Measurements from ENCODE around the gene DZIP1. TPM values are rescaled to one million over a fixed set of nuclear protein-coding genes. Genes with fewer than 3 reads are reported as not detected.

DZIP1 gene
- total RNA-seq, 1 donor from 2014 or later: 62.8 TPM

GRCh38 chr13:95564733-95565291 lies 79.7 kb downstream of the DZIP1 start:
- no peak for TF ChIP-seq CTCF (IDR thresholded peaks at IDR 0.05; ENCODE audit: unreplicated experiment)
- no peaks in the 10 kb centered on the region for H3K4me1 Mint-ChIP-seq
- no peak overlapping the region for H3K27ac Mint-ChIP-seq
- H3K27me3 Mint-ChIP-seq (ENCODE audit: low read depth): no peaks in the 10 kb centered on the region
- no peak for DNase-seq (ENCODE audit: low spot score in 2 of 2, unreplicated experiment in 2 of 2)
- no peak overlapping the region for H3K4me3 Mint-ChIP-seq
- H3K36me3 Mint-ChIP-seq: no peaks in the 10 kb centered on the region
- peaks cover 15% of the 10 kb centered on the region for H3K9me3 Mint-ChIP-seq

DNA sequence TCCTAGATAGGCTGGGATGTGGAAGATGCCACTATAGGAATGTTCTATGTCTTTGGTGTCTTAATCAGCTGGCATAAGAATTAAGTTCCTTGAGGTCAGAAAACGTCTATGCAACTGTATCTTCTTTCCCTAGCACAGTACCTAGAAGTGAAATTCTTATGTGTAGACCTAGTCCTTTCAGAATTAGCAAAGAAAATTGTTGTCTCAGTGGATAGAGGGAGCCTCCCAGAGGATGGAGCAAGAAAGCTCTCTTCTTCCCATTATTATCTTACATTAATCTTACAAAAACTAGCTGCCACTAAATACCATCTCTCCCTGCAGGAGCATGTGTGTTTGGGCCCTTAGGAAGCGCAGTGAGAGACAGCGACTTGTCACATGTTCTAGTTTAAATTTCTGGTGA lies 80.4 kb downstream of the DZIP1 start:
- DNase-seq (ENCODE audit: low spot score in 2 of 2, unreplicated experiment in 2 of 2): no peak
- no peak overlapping the region for H3K27ac Mint-ChIP-seq

GRCh38 chr13:95560387-95560786 lies 84.1 kb downstream of the DZIP1 start:
- Mint-ChIP-seq H3K27ac (no peak overlapping the region), H3K27me3 (ENCODE audit: low read depth) (peaks cover 3% of the 10 kb centered on the region), H3K4me1 (no peaks in the 10 kb centered on the region), H3K36me3 (no peaks in the 10 kb centered on the region), H3K4me3 (no peak overlapping the region), H3K9me3 (peaks cover 2% of the 10 kb centered on the region)
- TF ChIP-seq CTCF (IDR thresholded peaks at IDR 0.05; ENCODE audit: unreplicated experiment): no peak
- DNase-seq (ENCODE audit: low spot score in 2 of 2, unreplicated experiment in 2 of 2): no peak

More for the DNA sequence above, 80.4 kb downstream of the DZIP1 start:
- Mint-ChIP-seq H3K4me3 (no peak overlapping the region), H3K9me3 (peaks cover 15% of the 10 kb centered on the region), H3K36me3 (no peaks in the 10 kb centered on the region), H3K4me1 (no peaks in the 10 kb centered on the region), H3K27me3 (ENCODE audit: low read depth) (no peaks in the 10 kb centered on the region)
- TF ChIP-seq CTCF (IDR thresholded peaks at IDR 0.05; ENCODE audit: unreplicated experiment): no peak

DNA sequence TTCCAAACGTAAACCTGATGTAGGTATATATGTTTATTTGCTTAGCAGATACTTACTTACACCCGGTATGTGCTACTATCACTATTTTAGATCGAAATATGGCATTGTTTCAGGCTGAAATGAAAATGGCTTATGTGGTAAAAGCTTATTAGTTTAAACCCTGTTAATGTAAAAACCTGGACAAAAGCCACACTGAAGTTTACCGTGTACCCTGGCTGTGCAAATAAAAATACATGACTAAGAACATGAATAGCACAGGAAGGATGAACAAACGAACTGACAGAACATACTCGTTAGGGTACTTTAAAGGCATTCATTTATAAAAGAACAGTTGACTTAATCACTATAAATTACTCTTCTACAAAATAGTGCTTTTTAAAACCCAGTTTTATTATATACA lies 85.4 kb downstream of the DZIP1 start:
- H3K27me3 Mint-ChIP-seq (ENCODE audit: low read depth): peaks cover 11% of the 10 kb centered on the region

DNA sequence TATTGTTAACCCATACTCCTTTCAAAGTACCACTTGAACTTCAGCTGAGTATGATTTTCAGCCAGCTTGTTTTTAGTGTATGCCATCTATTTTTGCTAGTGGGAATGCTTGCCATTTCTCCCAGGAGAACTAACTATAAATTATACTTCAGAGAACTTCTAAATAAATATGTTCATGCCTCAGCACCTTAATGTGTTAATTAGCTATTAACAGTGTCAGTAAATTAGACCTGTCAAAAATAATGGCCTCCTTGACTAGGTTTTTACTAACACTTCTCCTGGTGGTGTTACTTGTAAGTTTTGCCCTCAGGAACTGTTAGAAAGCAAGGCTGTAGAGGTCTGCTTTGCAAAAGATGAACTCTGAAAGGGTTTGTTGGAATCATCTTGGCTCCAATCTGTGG lies 87.5 kb downstream of the DZIP1 start:
- no peak overlapping the region for H3K27ac Mint-ChIP-seq
- no peak overlapping the region for H3K4me3 Mint-ChIP-seq
- DNase-seq (ENCODE audit: low spot score in 2 of 2, unreplicated experiment in 2 of 2): no peak
- TF ChIP-seq CTCF (IDR thresholded peaks at IDR 0.05; ENCODE audit: unreplicated experiment): no peak
- peaks cover 4% of the 10 kb centered on the region for H3K9me3 Mint-ChIP-seq
- H3K36me3 Mint-ChIP-seq: no peaks in the 10 kb centered on the region
- H3K4me1 Mint-ChIP-seq: peaks cover 5% of the 10 kb centered on the region
- H3K27me3 Mint-ChIP-seq (ENCODE audit: low read depth): peaks cover 28% of the 10 kb centered on the region

More for the DNA sequence above, 85.4 kb downstream of the DZIP1 start:
- no peak for TF ChIP-seq CTCF (IDR thresholded peaks at IDR 0.05; ENCODE audit: unreplicated experiment)
- Mint-ChIP-seq H3K9me3 (peaks cover 4% of the 10 kb centered on the region), H3K4me3 (no peak overlapping the region), H3K4me1 (no peaks in the 10 kb centered on the region), H3K27ac (no peak overlapping the region), H3K36me3 (no peaks in the 10 kb centered on the region)
- DNase-seq (ENCODE audit: low spot score in 2 of 2, unreplicated experiment in 2 of 2): no peak

Measured in mesothelial cell of epicardium (in vitro differentiated cells).